HEK293 (cell line): Measurements from ENCODE around the gene GNPTAB.

Experiments used
- RBAK ChIP-seq: fragments of 450-650 bp; formaldehyde crosslinking; IDR thresholded peaks from 2 replicates; pipeline ENCODE4 v1.5.1; 2016; ENCODE audit warnings: missing biosample characterization, missing genetic modification characterization
- YY1 ChIP-seq: fragments of 450-650 bp; formaldehyde crosslinking; IDR thresholded peaks from 2 replicates; pipeline ENCODE4 v1.5.1; 2018; ENCODE audit warnings: missing biosample characterization, missing genetic modification characterization
- ZNF354C ChIP-seq: fragments of 450-650 bp; formaldehyde crosslinking; IDR thresholded peaks from 2 replicates; pipeline ENCODE4 v1.5.1; 2016; ENCODE audit warnings: missing biosample characterization, missing genetic modification characterization, low read depth, borderline replicate concordance
- TF ChIP-seq, protein P1 (sequence below): fragments of 450-650 bp; formaldehyde crosslinking; IDR thresholded peaks from 2 replicates; pipeline ENCODE4 v1.5.1; 2016; ENCODE audit warnings: missing biosample characterization, missing genetic modification characterization
- TF ChIP-seq, protein P2 (sequence below): fragments of 450-650 bp; formaldehyde crosslinking; IDR thresholded peaks from 2 replicates; pipeline ENCODE4 v1.5.1; 2016; ENCODE audit warnings: missing biosample characterization, missing genetic modification characterization

DNA sequence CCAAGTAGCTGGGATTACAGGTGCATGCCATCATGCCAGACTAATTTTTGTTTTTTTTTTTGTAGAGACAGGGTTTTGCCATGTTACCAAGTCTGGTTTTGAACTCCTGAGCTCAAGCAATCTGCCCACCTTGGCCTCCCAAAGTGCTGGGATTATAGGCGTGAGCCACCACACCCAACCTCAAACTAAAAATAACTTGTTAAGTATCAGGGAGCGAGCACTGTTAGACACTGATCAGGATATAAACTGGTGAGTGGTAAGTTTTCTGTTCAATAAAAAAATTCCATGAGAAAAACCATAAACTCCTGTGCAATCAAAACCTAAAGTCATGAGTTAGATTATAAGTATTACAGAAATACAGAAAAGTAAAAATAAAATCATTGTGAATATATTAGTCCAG is 46.9 kb downstream of the GNPTAB start:
- TF ChIP-seq RBAK (tag by site-specific recombination) (no peak), ZNF354C (tag by site-specific recombination) (no peak), YY1 (tag by site-specific recombination) (no peak)
- TF ChIP-seq, protein P1, sequence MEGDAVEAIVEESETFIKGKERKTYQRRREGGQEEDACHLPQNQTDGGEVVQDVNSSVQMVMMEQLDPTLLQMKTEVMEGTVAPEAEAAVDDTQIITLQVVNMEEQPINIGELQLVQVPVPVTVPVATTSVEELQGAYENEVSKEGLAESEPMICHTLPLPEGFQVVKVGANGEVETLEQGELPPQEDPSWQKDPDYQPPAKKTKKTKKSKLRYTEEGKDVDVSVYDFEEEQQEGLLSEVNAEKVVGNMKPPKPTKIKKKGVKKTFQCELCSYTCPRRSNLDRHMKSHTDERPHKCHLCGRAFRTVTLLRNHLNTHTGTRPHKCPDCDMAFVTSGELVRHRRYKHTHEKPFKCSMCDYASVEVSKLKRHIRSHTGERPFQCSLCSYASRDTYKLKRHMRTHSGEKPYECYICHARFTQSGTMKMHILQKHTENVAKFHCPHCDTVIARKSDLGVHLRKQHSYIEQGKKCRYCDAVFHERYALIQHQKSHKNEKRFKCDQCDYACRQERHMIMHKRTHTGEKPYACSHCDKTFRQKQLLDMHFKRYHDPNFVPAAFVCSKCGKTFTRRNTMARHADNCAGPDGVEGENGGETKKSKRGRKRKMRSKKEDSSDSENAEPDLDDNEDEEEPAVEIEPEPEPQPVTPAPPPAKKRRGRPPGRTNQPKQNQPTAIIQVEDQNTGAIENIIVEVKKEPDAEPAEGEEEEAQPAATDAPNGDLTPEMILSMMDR (tag by site-specific recombination), result no peak
- TF ChIP-seq, protein P2, sequence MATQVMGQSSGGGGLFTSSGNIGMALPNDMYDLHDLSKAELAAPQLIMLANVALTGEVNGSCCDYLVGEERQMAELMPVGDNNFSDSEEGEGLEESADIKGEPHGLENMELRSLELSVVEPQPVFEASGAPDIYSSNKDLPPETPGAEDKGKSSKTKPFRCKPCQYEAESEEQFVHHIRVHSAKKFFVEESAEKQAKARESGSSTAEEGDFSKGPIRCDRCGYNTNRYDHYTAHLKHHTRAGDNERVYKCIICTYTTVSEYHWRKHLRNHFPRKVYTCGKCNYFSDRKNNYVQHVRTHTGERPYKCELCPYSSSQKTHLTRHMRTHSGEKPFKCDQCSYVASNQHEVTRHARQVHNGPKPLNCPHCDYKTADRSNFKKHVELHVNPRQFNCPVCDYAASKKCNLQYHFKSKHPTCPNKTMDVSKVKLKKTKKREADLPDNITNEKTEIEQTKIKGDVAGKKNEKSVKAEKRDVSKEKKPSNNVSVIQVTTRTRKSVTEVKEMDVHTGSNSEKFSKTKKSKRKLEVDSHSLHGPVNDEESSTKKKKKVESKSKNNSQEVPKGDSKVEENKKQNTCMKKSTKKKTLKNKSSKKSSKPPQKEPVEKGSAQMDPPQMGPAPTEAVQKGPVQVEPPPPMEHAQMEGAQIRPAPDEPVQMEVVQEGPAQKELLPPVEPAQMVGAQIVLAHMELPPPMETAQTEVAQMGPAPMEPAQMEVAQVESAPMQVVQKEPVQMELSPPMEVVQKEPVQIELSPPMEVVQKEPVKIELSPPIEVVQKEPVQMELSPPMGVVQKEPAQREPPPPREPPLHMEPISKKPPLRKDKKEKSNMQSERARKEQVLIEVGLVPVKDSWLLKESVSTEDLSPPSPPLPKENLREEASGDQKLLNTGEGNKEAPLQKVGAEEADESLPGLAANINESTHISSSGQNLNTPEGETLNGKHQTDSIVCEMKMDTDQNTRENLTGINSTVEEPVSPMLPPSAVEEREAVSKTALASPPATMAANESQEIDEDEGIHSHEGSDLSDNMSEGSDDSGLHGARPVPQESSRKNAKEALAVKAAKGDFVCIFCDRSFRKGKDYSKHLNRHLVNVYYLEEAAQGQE (tag by site-specific recombination), result no peak
